ENCODE results near the gene NUP210L. TPM values are rescaled to one million over a fixed set of nuclear protein-coding genes. Genes with fewer than 3 reads are reported as not detected.

The NUP210L gene
- total and polyA plus RNA-seq, 2 experiments from 2014 or later: 0.10 TPM; not detected in 1

DNA sequence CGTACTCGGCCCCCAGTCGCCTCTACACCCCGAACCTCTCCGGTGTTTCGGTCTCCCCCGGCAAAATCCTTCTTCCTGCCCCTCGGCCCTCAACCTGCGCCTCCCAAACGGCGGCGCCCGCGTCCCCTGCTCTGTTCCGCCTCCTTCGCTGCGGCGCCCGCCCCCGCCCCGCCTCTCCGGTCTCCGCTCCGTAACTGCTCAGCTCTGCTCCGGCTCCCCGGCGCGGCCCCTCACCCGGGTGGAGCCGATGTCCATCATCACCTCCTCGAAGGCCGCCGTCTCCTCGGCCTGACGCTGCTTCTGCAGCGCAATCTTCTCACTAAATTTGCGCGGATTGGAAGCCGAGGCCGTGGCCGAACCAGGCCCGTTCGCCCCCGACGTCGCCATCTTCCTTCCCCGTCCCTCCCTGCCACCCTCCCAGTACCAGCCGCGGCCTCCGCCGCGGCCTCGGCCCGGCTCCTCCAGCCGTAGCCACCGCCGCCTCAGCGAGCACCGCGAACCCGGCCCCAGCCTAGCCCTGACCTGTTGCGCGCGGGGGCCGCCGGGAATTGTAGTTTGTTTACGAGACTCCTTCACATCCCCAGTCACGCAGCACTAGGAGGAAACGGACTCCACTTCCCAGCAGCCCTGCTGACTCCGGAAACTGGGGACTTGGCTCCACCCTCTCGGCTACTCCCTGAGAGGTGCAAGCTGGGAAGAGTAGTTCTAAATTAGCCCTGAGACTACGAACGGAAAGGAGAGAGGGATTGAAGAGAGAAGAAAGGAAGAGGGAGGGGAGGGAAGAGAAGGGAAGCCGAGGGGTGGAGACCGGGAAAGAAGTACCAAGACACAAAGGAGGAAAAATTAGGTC, 196.5 kb downstream of the NUP210L start, which contains the start of gene CRTC2:
TSS of gene CRTC2 (minus strand) at position 502 of the 850 bp plus-strand sequence. CDS start at position 387, 115 bp downstream.
- Histone ChIP-seq H3K36me3 (ENCODE audit: insufficient read depth) (peaks cover 14% of the 10 kb centered on the region), H3K27me3 (ENCODE audit: insufficient read depth) (no peaks in the 10 kb centered on the region), H3K9me2 (ENCODE audit: insufficient read depth) (no peaks in the 10 kb centered on the region), H2AFZ (0 out of 2 replicates have a peak within 1 kb of the TSS, but pooled peaks have one; percentile 7), H3K79me2 (replicated peaks; ENCODE audit: insufficient read depth) (peaks cover 73% of the 10 kb centered on the region), H3K27ac (ENCODE audit: low read depth) (peak within 1 kb of the TSS; percentile 93), H3K4me3 (peak within 1 kb of the TSS; percentile 98), H4K20me1 (replicated peaks; ENCODE audit: insufficient read depth) (peaks cover 25% of the 10 kb centered on the region), H3F3A (replicated peaks; ENCODE audit: low read depth) (peaks cover 31% of the 10 kb centered on the region), H3K4me2 (peak within 1 kb of the TSS; percentile 99), H3K4me1 (ENCODE audit: insufficient read depth) (peaks cover 29% of the 10 kb centered on the region)
- peaks cover 3% of the 10 kb centered on the region; the same call in 2 of the 3 replicates for H3K9me3 Mint-ChIP-seq
- peak; percentile 100 for DNase-seq (ENCODE audit: low spot score)
- H3K27ac Mint-ChIP-seq: peak within 1 kb of the TSS; percentile 98
- peak; percentile 70 for TF ChIP-seq CREB1 (CRISPR knock-in tag; IDR thresholded peaks at IDR 0.05; ENCODE audit: low read depth)
- TF ChIP-seq ZNF331 (CRISPR knock-in tag; IDR thresholded peaks at IDR 0.05; ENCODE audit: low read depth): no peak
- TF ChIP-seq JUNB (IDR thresholded peaks at IDR 0.05; ENCODE audit: unreplicated experiment): no peak
- TF ChIP-seq ZNF114 (CRISPR knock-in tag; IDR thresholded peaks at IDR 0.05): 0 out of 2 replicates have a peak, but pooled peaks have one; percentile 23
- TF ChIP-seq, protein P1, sequence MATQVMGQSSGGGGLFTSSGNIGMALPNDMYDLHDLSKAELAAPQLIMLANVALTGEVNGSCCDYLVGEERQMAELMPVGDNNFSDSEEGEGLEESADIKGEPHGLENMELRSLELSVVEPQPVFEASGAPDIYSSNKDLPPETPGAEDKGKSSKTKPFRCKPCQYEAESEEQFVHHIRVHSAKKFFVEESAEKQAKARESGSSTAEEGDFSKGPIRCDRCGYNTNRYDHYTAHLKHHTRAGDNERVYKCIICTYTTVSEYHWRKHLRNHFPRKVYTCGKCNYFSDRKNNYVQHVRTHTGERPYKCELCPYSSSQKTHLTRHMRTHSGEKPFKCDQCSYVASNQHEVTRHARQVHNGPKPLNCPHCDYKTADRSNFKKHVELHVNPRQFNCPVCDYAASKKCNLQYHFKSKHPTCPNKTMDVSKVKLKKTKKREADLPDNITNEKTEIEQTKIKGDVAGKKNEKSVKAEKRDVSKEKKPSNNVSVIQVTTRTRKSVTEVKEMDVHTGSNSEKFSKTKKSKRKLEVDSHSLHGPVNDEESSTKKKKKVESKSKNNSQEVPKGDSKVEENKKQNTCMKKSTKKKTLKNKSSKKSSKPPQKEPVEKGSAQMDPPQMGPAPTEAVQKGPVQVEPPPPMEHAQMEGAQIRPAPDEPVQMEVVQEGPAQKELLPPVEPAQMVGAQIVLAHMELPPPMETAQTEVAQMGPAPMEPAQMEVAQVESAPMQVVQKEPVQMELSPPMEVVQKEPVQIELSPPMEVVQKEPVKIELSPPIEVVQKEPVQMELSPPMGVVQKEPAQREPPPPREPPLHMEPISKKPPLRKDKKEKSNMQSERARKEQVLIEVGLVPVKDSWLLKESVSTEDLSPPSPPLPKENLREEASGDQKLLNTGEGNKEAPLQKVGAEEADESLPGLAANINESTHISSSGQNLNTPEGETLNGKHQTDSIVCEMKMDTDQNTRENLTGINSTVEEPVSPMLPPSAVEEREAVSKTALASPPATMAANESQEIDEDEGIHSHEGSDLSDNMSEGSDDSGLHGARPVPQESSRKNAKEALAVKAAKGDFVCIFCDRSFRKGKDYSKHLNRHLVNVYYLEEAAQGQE (IDR thresholded peaks at IDR 0.05; ENCODE audit: unreplicated experiment): no peak
- no peak for TF ChIP-seq NANOG (IDR thresholded peaks at IDR 0.05; ENCODE audit: borderline replicate concordance)
- no peak for TF ChIP-seq EZH2phosphoT487 (IDR thresholded peaks at IDR 0.05; ENCODE audit: unreplicated experiment)
- TF ChIP-seq POLR2AphosphoS5 (IDR thresholded peaks at IDR 0.05; ENCODE audit: low read depth): peak; percentile 92
- TF ChIP-seq, protein P2, sequence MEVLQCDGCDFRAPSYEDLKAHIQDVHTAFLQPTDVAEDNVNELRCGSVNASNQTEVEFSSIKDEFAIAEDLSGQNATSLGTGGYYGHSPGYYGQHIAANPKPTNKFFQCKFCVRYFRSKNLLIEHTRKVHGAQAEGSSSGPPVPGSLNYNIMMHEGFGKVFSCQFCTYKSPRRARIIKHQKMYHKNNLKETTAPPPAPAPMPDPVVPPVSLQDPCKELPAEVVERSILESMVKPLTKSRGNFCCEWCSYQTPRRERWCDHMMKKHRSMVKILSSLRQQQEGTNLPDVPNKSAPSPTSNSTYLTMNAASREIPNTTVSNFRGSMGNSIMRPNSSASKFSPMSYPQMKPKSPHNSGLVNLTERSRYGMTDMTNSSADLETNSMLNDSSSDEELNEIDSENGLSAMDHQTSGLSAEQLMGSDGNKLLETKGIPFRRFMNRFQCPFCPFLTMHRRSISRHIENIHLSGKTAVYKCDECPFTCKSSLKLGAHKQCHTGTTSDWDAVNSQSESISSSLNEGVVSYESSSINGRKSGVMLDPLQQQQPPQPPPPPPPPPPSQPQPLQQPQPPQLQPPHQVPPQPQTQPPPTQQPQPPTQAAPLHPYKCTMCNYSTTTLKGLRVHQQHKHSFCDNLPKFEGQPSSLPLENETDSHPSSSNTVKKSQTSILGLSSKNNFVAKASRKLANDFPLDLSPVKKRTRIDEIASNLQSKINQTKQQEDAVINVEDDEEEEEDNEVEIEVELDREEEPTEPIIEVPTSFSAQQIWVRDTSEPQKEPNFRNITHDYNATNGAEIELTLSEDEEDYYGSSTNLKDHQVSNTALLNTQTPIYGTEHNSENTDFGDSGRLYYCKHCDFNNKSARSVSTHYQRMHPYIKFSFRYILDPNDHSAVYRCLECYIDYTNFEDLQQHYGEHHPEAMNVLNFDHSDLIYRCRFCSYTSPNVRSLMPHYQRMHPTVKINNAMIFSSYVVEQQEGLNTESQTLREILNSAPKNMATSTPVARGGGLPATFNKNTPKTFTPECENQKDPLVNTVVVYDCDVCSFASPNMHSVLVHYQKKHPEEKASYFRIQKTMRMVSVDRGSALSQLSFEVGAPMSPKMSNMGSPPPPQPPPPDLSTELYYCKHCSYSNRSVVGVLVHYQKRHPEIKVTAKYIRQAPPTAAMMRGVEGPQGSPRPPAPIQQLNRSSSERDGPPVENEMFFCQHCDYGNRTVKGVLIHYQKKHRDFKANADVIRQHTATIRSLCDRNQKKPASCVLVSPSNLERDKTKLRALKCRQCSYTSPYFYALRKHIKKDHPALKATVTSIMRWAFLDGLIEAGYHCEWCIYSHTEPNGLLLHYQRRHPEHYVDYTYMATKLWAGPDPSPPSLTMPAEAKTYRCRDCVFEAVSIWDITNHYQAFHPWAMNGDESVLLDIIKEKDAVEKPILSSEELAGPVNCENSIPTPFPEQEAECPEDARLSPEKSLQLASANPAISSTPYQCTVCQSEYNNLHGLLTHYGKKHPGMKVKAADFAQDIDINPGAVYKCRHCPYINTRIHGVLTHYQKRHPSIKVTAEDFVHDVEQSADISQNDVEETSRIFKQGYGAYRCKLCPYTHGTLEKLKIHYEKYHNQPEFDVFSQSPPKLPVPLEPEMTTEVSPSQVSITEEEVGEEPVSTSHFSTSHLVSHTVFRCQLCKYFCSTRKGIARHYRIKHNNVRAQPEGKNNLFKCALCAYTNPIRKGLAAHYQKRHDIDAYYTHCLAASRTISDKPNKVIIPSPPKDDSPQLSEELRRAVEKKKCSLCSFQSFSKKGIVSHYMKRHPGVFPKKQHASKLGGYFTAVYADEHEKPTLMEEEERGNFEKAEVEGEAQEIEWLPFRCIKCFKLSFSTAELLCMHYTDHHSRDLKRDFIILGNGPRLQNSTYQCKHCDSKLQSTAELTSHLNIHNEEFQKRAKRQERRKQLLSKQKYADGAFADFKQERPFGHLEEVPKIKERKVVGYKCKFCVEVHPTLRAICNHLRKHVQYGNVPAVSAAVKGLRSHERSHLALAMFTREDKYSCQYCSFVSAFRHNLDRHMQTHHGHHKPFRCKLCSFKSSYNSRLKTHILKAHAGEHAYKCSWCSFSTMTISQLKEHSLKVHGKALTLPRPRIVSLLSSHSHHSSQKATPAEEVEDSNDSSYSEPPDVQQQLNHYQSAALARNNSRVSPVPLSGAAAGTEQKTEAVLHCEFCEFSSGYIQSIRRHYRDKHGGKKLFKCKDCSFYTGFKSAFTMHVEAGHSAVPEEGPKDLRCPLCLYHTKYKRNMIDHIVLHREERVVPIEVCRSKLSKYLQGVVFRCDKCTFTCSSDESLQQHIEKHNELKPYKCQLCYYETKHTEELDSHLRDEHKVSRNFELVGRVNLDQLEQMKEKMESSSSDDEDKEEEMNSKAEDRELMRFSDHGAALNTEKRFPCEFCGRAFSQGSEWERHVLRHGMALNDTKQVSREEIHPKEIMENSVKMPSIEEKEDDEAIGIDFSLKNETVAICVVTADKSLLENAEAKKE (CRISPR knock-in tag; IDR thresholded peaks at IDR 0.05): no peak
- TF ChIP-seq, protein P3, sequence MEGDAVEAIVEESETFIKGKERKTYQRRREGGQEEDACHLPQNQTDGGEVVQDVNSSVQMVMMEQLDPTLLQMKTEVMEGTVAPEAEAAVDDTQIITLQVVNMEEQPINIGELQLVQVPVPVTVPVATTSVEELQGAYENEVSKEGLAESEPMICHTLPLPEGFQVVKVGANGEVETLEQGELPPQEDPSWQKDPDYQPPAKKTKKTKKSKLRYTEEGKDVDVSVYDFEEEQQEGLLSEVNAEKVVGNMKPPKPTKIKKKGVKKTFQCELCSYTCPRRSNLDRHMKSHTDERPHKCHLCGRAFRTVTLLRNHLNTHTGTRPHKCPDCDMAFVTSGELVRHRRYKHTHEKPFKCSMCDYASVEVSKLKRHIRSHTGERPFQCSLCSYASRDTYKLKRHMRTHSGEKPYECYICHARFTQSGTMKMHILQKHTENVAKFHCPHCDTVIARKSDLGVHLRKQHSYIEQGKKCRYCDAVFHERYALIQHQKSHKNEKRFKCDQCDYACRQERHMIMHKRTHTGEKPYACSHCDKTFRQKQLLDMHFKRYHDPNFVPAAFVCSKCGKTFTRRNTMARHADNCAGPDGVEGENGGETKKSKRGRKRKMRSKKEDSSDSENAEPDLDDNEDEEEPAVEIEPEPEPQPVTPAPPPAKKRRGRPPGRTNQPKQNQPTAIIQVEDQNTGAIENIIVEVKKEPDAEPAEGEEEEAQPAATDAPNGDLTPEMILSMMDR (conservative IDR thresholded peaks at IDR 0.05; ENCODE audit: low read depth in 2 of 2): no peak
- TF ChIP-seq EZH2 (IDR thresholded peaks at IDR 0.05; ENCODE audit: low read depth, unreplicated experiment): no peak
- TF ChIP-seq, protein P4, sequence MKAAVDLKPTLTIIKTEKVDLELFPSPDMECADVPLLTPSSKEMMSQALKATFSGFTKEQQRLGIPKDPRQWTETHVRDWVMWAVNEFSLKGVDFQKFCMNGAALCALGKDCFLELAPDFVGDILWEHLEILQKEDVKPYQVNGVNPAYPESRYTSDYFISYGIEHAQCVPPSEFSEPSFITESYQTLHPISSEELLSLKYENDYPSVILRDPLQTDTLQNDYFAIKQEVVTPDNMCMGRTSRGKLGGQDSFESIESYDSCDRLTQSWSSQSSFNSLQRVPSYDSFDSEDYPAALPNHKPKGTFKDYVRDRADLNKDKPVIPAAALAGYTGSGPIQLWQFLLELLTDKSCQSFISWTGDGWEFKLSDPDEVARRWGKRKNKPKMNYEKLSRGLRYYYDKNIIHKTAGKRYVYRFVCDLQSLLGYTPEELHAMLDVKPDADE (IDR thresholded peaks at IDR 0.05): peak; percentile 99
- no peak for TF ChIP-seq STAT1 (IDR thresholded peaks at IDR 0.05; ENCODE audit: unreplicated experiment)
- H3K4me1 Mint-ChIP-seq: peaks cover 44% of the 10 kb centered on the region
- ATAC-seq: peak; percentile 82
- H3K4me3 Mint-ChIP-seq: peak within 1 kb of the TSS; percentile 99
- H3K27me3 Mint-ChIP-seq (ENCODE audit: insufficient read depth, low read depth, poor library complexity): peaks cover 30% of the 10 kb centered on the region
- peaks cover 40% of the 10 kb centered on the region for H3K36me3 Mint-ChIP-seq (ENCODE audit: low read depth)
